H1 (cell line): ENCODE results near the gene TSPAN1. TPM values are rescaled to one million over a fixed set of nuclear protein-coding genes. Genes with fewer than 3 reads are reported as not detected.

Source experiments
- CTCF ChIA-PET: fragments of 300-600 bp; sonication (Branson Sonifier 250); formaldehyde crosslinking; loops from one replicate; lab custom pipeline; 2021; ENCODE audit not compliant: partially characterized antibody; lab: Charles Lee
- POLR2A ChIA-PET: fragments of 300-600 bp; sonication (Branson Sonifier 250); formaldehyde crosslinking; loops from one replicate; lab custom pipeline; 2021; ENCODE audit warnings: inconsistent platforms; ENCODE audit not compliant: partially characterized antibody; lab: Charles Lee
- DNase-seq, 2 experiments: peaks; one replicate each; pipeline versions ENCODE4 v3.0.0 to v3.0.0-alpha.2; 2010 to 2022; ENCODE audit warnings: low spot score in 2 of 2, low read depth in 1 of 2, mixed read lengths in 1 of 2
- FAIRE-seq: peaks from 2 replicates; lab custom pipeline; 2011; peaks lifted over from hg19 to GRCh38; lab: Jason Lieb, UNC
- H2AFZ ChIP-seq: 2 replicates; pipeline ENCODE4 v1.8.1; 2012; ENCODE audit warnings: low read length, inconsistent platforms
- H2AK5ac ChIP-seq: 2 replicates; pipeline ENCODE4 v1.6.1; 2013; ENCODE audit warnings: low read depth, low read length
- H2BK120ac ChIP-seq: replicated peaks from 2 replicates; pipeline ENCODE3; 2013; ENCODE audit warnings: low read depth, low read length, inconsistent platforms
- H2BK12ac ChIP-seq: 2 replicates; pipeline ENCODE4 v1.6.1; 2013; ENCODE audit warnings: low read depth, low read length
- H2BK15ac ChIP-seq: 2 replicates; pipeline ENCODE4 v1.6.1; 2013; ENCODE audit warnings: low read length
- H2BK20ac ChIP-seq: 2 replicates; pipeline ENCODE4 v1.6.1; 2013; ENCODE audit warnings: low read length
- H2BK5ac ChIP-seq: 2 replicates; pipeline ENCODE4 v1.6.1; 2013; ENCODE audit warnings: low read depth, low read length
- H3K14ac ChIP-seq: 2 replicates; pipeline ENCODE4 v1.6.1; 2013; ENCODE audit warnings: inconsistent platforms; ENCODE audit not compliant: insufficient read length
- H3K18ac ChIP-seq: 2 replicates; pipeline ENCODE4 v1.6.1; 2013; ENCODE audit warnings: low read length; ENCODE audit errors: extremely low read depth
- H3K23ac ChIP-seq: 2 replicates; pipeline ENCODE4 v1.6.1; 2013; ENCODE audit warnings: inconsistent platforms; ENCODE audit not compliant: insufficient read length
- H3K23me2 ChIP-seq: 2 replicates; pipeline ENCODE4 v1.6.1; 2013; ENCODE audit warnings: low read depth, low read length
- H3K27ac ChIP-seq: 2 replicates; pipeline ENCODE4 v1.6.1; 2011; ENCODE audit warnings: low read depth, low read length, inconsistent platforms
- H3K27me3 ChIP-seq, 4 experiments: replicated peaks in 1 of 4; 1 replicate in 1 of 4; 2 replicates in 3 of 4; pipeline versions ENCODE4 v1.6.1 to v1.8.1; 2011 to 2013; ENCODE audit warnings: low read length in 3 of 4, mild to moderate bottlenecking in 3 of 4, inconsistent platforms in 2 of 4, mixed read lengths in 2 of 4, moderate library complexity in 1 of 4; ENCODE audit not compliant: control insufficient read depth in 3 of 4, insufficient read depth in 3 of 4; ENCODE audit errors: extremely low read depth in 1 of 4
- H3K36me3 ChIP-seq, 4 experiments: 2 replicates each; pipeline versions ENCODE4 v1.6.1 to v1.8.1; 2011 to 2013; ENCODE audit warnings: mild to moderate bottlenecking in 4 of 4, low read length in 3 of 4, moderate library complexity in 2 of 4, control low read depth in 1 of 4, inconsistent platforms in 1 of 4; ENCODE audit not compliant: insufficient read depth in 4 of 4, control insufficient read depth in 2 of 4
- H3K4ac ChIP-seq: replicated peaks from 2 replicates; pipeline ENCODE3; 2013; ENCODE audit warnings: low read length, low read depth, mixed read lengths, inconsistent platforms; ENCODE audit not compliant: insufficient read length
- H3K4me1 ChIP-seq, 4 experiments: replicated peaks in 1 of 4; 1 replicate in 1 of 4; 2 replicates in 3 of 4; pipeline versions ENCODE4 v1.6.1 to v1.8.1; 2011 to 2013; ENCODE audit warnings: low read length in 3 of 4, inconsistent platforms in 2 of 4, mixed read lengths in 1 of 4; ENCODE audit not compliant: insufficient read depth in 4 of 4, control insufficient read depth in 3 of 4
- H3K4me2 ChIP-seq, 2 experiments: 2 replicates each; pipeline versions ENCODE4 v1.6.1 to v1.8.1; 2011 to 2013; ENCODE audit warnings: low read depth in 2 of 2, low read length in 2 of 2, control low read depth in 1 of 2, inconsistent platforms in 1 of 2, mild to moderate bottlenecking in 1 of 2; ENCODE audit not compliant: insufficient read depth in 1 of 2
- H3K4me3 ChIP-seq, 4 experiments: fragments of 200-600, 300-600 bp in 1 of 4; sonication (generic), shearing (Covaris generic), sonication (Bioruptor Twin) in 1 of 4; 2 replicates each; pipeline versions ENCODE4 v1.5.1 to v1.8.1; 2011 to 2016; ENCODE audit warnings: low read length in 4 of 4, low read depth in 3 of 4, control low read depth in 2 of 4, inconsistent platforms in 2 of 4, mild to moderate bottlenecking in 2 of 4, mixed read lengths in 1 of 4, moderate library complexity in 1 of 4; ENCODE audit not compliant: insufficient read depth in 2 of 4; ENCODE audit errors: extremely low read depth in 1 of 4
- H3K56ac ChIP-seq: replicated peaks from 2 replicates; pipeline ENCODE3; 2013; ENCODE audit warnings: low read depth, mild to moderate bottlenecking, mixed read lengths, low read length, inconsistent platforms; ENCODE audit not compliant: insufficient read length
- H3K79me1 ChIP-seq: 2 replicates; pipeline ENCODE4 v1.6.1; 2013; ENCODE audit warnings: low read depth, low read length, control low read depth
- H3K79me2 ChIP-seq, 2 experiments: 2 replicates each; pipeline versions ENCODE4 v1.6.1 to v1.8.1; 2012 to 2013; ENCODE audit warnings: low read length in 2 of 2, mild to moderate bottlenecking in 2 of 2, inconsistent platforms in 1 of 2; ENCODE audit not compliant: insufficient read depth in 2 of 2, control insufficient read depth in 1 of 2
- H3K9ac ChIP-seq, 4 experiments: replicated peaks in 1 of 4; 1 replicate in 1 of 4; 2 replicates in 3 of 4; pipeline versions ENCODE4 v1.6.1 to v1.8.1; 2011 to 2013; ENCODE audit warnings: low read depth in 3 of 4, low read length in 3 of 4, control low read depth in 2 of 4, mild to moderate bottlenecking in 2 of 4, moderate library complexity in 2 of 4, inconsistent platforms in 1 of 4; ENCODE audit errors: extremely low read depth in 1 of 4
- H3K9me3 ChIP-seq, 2 experiments: 2 replicates each; pipeline versions ENCODE4 v1.6.1 to v1.8.1; 2012 to 2013; ENCODE audit warnings: mild to moderate bottlenecking in 2 of 2, moderate library complexity in 2 of 2, control low read depth in 1 of 2, inconsistent platforms in 1 of 2, low read depth in 1 of 2, low read length in 1 of 2, mixed read lengths in 1 of 2; ENCODE audit not compliant: insufficient read depth in 2 of 2
- H4K20me1 ChIP-seq, 2 experiments: replicated peaks in 1 of 2; 2 replicates each; pipeline versions ENCODE3 to v1.8.1; 2011 to 2013; ENCODE audit warnings: inconsistent platforms in 2 of 2, low read length in 2 of 2, mild to moderate bottlenecking in 1 of 2; ENCODE audit not compliant: insufficient read depth in 2 of 2, control insufficient read depth in 1 of 2
- H4K5ac ChIP-seq: 2 replicates; pipeline ENCODE4 v1.6.1; 2013; ENCODE audit warnings: low read length, low read depth, mixed read lengths, inconsistent platforms; ENCODE audit not compliant: insufficient read length
- H4K8ac ChIP-seq: 2 replicates; pipeline ENCODE4 v1.8.0; 2013; ENCODE audit warnings: mild to moderate bottlenecking, moderate library complexity, low read length, inconsistent platforms; ENCODE audit not compliant: insufficient read depth; ENCODE audit errors: extremely low read depth
- H4K91ac ChIP-seq: replicated peaks from 2 replicates; pipeline ENCODE3; 2013; ENCODE audit warnings: low read length, mixed read lengths, inconsistent platforms; ENCODE audit not compliant: insufficient read length
- POU5F1 ChIP-seq: IDR thresholded peaks from 2 replicates; pipeline ENCODE4 v1.6.1; 2011; ENCODE audit warnings: low read depth, mild to moderate bottlenecking, low read length, moderate library complexity
- RAD21 ChIP-seq, 2 experiments: IDR thresholded peaks in 1 of 2; conservative IDR thresholded peaks in 1 of 2; 2 replicates each; pipeline ENCODE4 v1.6.1; 2011; ENCODE audit warnings: low read depth in 2 of 2, low read length in 2 of 2, improper control_type of control experiment in 1 of 2, inconsistent platforms in 1 of 2, mild to moderate bottlenecking in 1 of 2, moderate library complexity in 1 of 2
- RFX5 ChIP-seq: IDR thresholded peaks from 2 replicates; pipeline ENCODE4 v1.6.1; 2011; ENCODE audit warnings: low read depth, low read length, improper control_type of control experiment, borderline replicate concordance
- SP1 ChIP-seq: IDR thresholded peaks from 2 replicates; pipeline ENCODE4 v1.6.1; 2011; ENCODE audit warnings: low read depth, low read length
- WGBS, 2 experiments: shearing (Covaris generic) in 1 of 2; methylation state at CpG; one replicate each; pipeline versions ENCODE4 v1.1.6 to v1.1.7; 2013 to 2015; ENCODE audit warnings: low lambda C conversion rate in 2 of 2, mixed read lengths in 2 of 2, inconsistent platforms in 1 of 2, low coverage in 1 of 2, missing lambda C conversion rate in 1 of 2; ENCODE audit not compliant: insufficient replicate concordance in 2 of 2, insufficient coverage in 1 of 2, insufficient read length in 1 of 2; ENCODE audit errors: extremely low coverage in 1 of 2, missing lambda C conversion rate in 1 of 2; 5-methylcytosine and 5-hydroxymethylcytosine counted together
- polyA plus RNA-seq, 7 experiments: library from polyadenylated mRNA; depleted of rRNA in 3 of 7; stranded (reverse) in 5 of 7; unstranded in 2 of 7; fragments of >200 nt in 5 of 7; fragments of 200-250 nt in 2 of 7; gene quantifications; 1 replicate in 5 of 7; 2 replicates in 1 of 7; 4 replicates in 1 of 7; pipeline versions ENCODE4 v1.2.1 to v1.2.3, GENCODE V29; 2011 to 2013; ENCODE audit warnings: missing spikeins in 2 of 7, mixed read lengths in 2 of 7
- total RNA-seq: library from RNA; stranded (reverse); fragmentation: NEBNext Ultra II Directional; extraction: Animal tissue kit (Norgen Biotek cat#: 25700); gene quantifications from 2 replicates; pipeline ENCODE4 v1.2.1, GENCODE V29; 2021

TSPAN1 gene
- total and polyA plus RNA-seq, 2 of the 8 experiments (the other 6 are each of a cell fraction or from before 2014, with no cell fraction given): 0.05 TPM; not detected in 1

DNA sequence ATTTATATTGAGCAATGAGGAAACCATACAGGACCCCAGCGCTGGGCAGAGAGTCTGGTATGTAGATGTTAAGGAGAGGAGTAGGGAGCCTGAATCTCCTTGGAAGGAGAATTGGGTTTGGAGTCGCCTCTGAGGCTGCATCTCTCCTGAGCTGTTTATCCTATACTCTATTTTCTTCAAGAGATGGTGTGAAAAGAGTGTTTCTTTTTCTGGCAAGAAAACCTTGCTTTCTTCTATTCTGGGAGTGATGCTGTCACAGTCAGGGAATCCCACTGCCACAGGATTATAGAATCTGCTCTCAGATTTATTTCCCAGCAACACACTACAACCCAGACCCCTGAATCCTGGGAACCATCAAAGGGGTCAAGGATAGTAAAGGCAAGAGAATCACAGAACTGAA lies 31.5 kb downstream of the TSPAN1 start:
- Histone ChIP-seq H3K4me1 (peaks cover 0 to 3% (median 1%) of the 10 kb centered on the region in 4 experiments; a peak in 4 of 7 replicates), H4K91ac (no peak overlapping the region), H3K56ac (no peak overlapping the region), H3K23me2 (peaks cover 14% of the 10 kb centered on the region), H3K27ac (no peak overlapping the region), H2BK12ac (no peak overlapping the region), H3K14ac (no peak overlapping the region), H3K9me3 (no peaks in the 10 kb centered on the region), H3K4me2 (no peak overlapping the region), H3K36me3 (no peaks in the 10 kb centered on the region; a peak in 1 of 8 replicates), H2BK20ac (no peak overlapping the region), H4K20me1 (no peaks in the 10 kb centered on the region), H3K9ac (no peak overlapping the region), H2AFZ (no peak overlapping the region), H2BK15ac (no peak overlapping the region), H3K18ac (no peak overlapping the region), H3K4me3 (no peak overlapping the region), H4K5ac (no peak overlapping the region), H3K27me3 (no peaks in the 10 kb centered on the region), H2BK120ac (no peak overlapping the region), H4K8ac (no peak overlapping the region), H3K79me1 (no peaks in the 10 kb centered on the region), H2BK5ac (no peak overlapping the region), H3K79me2 (no peaks in the 10 kb centered on the region; a peak in 1 of 4 replicates), H2AK5ac (no peak overlapping the region), H3K23ac (no peak overlapping the region), H3K4ac (no peak overlapping the region)
- DNase-seq: no peak
- WGBS, 2 experiments: 94% methylated on average over 2 of the region's 2 CpGs; no CpG with 5 or more reads in 1 of the 2 experiments
- ChIA-PET CTCF (interaction anchor here (0.5 to 2.3 kb wide), 3 partner anchors 16 to 235 kb away, joined by 5 to 9 read pairs (median 5); no protein-coding TSS in a partner anchor), POLR2A (interaction anchor here (0.9 to 1.0 kb wide), 2 partner anchors 13 to 16 kb away, joined by 3 read pairs; no protein-coding TSS in a partner anchor)
- no peak for FAIRE-seq
- no peak for TF ChIP-seq SP1
- TF ChIP-seq RFX5: no peak
- TF ChIP-seq RAD21 (IDR thresholded peaks at IDR 0.05 in 1 of 2, conservative IDR thresholded peaks at IDR 0.05 in 1 of 2; ENCODE audit: low read depth in 2 of 2, low read length in 2 of 2): no peak
- no peak for TF ChIP-seq POU5F1
